SU-DHL-6 (cell line): ENCODE data around the gene LRP6.

Source experiments
- EZH2phosphoT487 ChIP-seq: fragments of 200-600 bp; sonication (generic), shearing (Covaris generic); conservative IDR thresholded peaks from 2 replicates; pipeline ENCODE4 v1.6.1; 2018; ENCODE audit warnings: mild to moderate bottlenecking, antibody characterized with exemption, low read length, moderate library complexity, mixed read lengths
- TF ChIP-seq, protein P1 (sequence below): fragments of 200-600 bp; sonication (generic); IDR thresholded peaks from one replicate; pipeline ENCODE4 v1.5.1; 2017; ENCODE audit warnings: antibody characterized with exemption, mild to moderate bottlenecking, low read length, moderate library complexity; ENCODE audit not compliant: insufficient read depth, poor library complexity, severe bottlenecking

DNA sequence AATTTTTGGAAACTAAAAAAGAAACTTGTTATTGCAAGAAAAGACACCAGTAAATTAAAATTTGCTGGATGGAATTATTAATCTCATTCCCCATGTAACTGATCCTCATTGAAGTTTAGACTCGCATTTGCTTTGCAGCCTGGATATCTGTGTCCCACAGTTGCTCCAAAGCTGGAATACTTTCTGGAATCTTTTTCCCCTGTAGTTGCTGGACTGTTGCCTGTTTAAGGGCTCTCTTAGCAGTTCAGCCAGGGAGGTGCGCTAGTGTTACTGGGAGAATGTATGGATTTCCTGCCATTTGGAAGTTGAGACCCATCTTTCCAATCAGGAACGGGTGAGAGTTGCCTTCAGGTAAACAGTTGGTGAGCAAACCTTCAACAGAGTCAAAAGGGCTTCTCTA lies 175.8 kb downstream of the LRP6 start:
- TF ChIP-seq, protein P1, sequence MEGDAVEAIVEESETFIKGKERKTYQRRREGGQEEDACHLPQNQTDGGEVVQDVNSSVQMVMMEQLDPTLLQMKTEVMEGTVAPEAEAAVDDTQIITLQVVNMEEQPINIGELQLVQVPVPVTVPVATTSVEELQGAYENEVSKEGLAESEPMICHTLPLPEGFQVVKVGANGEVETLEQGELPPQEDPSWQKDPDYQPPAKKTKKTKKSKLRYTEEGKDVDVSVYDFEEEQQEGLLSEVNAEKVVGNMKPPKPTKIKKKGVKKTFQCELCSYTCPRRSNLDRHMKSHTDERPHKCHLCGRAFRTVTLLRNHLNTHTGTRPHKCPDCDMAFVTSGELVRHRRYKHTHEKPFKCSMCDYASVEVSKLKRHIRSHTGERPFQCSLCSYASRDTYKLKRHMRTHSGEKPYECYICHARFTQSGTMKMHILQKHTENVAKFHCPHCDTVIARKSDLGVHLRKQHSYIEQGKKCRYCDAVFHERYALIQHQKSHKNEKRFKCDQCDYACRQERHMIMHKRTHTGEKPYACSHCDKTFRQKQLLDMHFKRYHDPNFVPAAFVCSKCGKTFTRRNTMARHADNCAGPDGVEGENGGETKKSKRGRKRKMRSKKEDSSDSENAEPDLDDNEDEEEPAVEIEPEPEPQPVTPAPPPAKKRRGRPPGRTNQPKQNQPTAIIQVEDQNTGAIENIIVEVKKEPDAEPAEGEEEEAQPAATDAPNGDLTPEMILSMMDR = no peak
- TF ChIP-seq EZH2phosphoT487 = no peak
